HCT116 (cell line): ENCODE measurements around the gene IMPDH1.

Experiments used
- CEBPB ChIP-seq: IDR thresholded peaks from 2 replicates; pipeline ENCODE4 v1.6.1; 2012; ENCODE audit warnings: low read depth
- EGR1 ChIP-seq: IDR thresholded peaks from 2 replicates; pipeline ENCODE4 v1.6.1; 2012; ENCODE audit warnings: low read depth
- EZH2 ChIP-seq: fragments of 200-600 bp; sonication (generic); IDR thresholded peaks from 2 replicates; pipeline ENCODE4 v1.6.1; 2017; ENCODE audit warnings: antibody characterized with exemption, mixed run types
- EZH2phosphoT487 ChIP-seq: fragments of 200-600 bp; IDR thresholded peaks from 2 replicates; pipeline ENCODE4 v1.6.1; 2018; ENCODE audit warnings: antibody characterized with exemption, borderline replicate concordance
- FOSL1 ChIP-seq: IDR thresholded peaks from 2 replicates; pipeline ENCODE4 v1.6.1; 2012; ENCODE audit warnings: low read depth
- POLR2A ChIP-seq: IDR thresholded peaks from 2 replicates; pipeline ENCODE4 v1.7.0; 2011; ENCODE audit warnings: borderline replicate concordance; ENCODE audit not compliant: insufficient read depth, insufficient read length; ENCODE audit errors: extremely low read depth
- POLR2AphosphoS5 ChIP-seq: IDR thresholded peaks from 2 replicates; pipeline ENCODE4 v1.6.1; 2011; ENCODE audit warnings: mild to moderate bottlenecking, low read depth, low read length, moderate library complexity
- RAD21 ChIP-seq: IDR thresholded peaks from 2 replicates; pipeline ENCODE4 v1.6.1; 2012; ENCODE audit warnings: low read depth, mild to moderate bottlenecking
- SIN3A ChIP-seq: IDR thresholded peaks from 2 replicates; pipeline ENCODE4 v1.6.1; 2012; ENCODE audit warnings: low read depth
- YY1 ChIP-seq: IDR thresholded peaks from 2 replicates; pipeline ENCODE4 v1.6.1; 2011; ENCODE audit warnings: low read length, low read depth, moderate library complexity, mild to moderate bottlenecking; ENCODE audit not compliant: insufficient replicate concordance; ENCODE audit errors: extremely low read depth
- TF ChIP-seq, protein P1 (sequence below): IDR thresholded peaks from 2 replicates; pipeline ENCODE4 v1.6.1; 2012
- TF ChIP-seq, protein P2 (sequence below), 3 experiments: fragments of 200-600 bp in 1 of 3; sonication (generic) in 1 of 3; IDR thresholded peaks in 2 of 3; conservative IDR thresholded peaks in 1 of 3; 2 replicates each; pipeline ENCODE4 v1.5.1; 2012 to 2017; ENCODE audit warnings: low read depth in 2 of 3, low read length in 2 of 3, antibody characterized with exemption in 1 of 3, borderline replicate concordance in 1 of 3, control low read depth in 1 of 3, mild to moderate bottlenecking in 1 of 3, mixed read lengths in 1 of 3, mixed run types in 1 of 3, moderate library complexity in 1 of 3; ENCODE audit not compliant: insufficient read depth in 1 of 3
- TF ChIP-seq, protein P3 (sequence below): IDR thresholded peaks from 2 replicates; pipeline ENCODE4 v1.6.1; 2012; ENCODE audit warnings: low read depth

DNA sequence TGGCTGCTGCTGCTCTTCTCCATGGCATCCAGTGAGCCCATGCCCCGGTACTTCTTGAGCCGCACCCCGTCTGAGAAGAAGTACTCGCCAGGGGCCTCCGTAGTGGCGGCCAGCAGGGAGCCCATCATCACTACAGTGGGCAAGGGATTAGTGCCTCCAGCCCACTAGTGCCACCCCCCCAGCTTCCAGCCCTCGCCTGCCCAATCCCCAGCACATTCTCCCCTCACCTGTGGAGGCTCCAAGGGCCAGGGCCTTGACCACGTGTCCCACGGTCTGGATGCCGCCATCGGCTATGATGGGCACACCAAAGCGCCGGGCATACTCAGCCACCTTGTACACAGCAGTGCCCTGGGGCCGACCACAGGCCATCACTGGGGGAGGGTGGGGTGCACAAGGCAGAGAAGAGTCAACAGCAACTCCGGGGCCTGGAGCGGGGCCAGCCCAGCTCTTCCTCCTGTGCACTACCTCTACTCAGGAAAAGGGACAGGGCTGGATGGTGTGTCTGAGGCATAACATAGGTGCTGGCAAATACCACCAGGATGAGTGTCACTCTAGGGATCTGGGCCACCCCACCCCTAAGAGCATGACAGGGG is 14.8 kb downstream of the IMPDH1 start:
- no peak for TF ChIP-seq FOSL1
- TF ChIP-seq, protein P1, sequence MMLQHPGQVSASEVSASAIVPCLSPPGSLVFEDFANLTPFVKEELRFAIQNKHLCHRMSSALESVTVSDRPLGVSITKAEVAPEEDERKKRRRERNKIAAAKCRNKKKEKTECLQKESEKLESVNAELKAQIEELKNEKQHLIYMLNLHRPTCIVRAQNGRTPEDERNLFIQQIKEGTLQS = no peak
- TF ChIP-seq, protein P2, sequence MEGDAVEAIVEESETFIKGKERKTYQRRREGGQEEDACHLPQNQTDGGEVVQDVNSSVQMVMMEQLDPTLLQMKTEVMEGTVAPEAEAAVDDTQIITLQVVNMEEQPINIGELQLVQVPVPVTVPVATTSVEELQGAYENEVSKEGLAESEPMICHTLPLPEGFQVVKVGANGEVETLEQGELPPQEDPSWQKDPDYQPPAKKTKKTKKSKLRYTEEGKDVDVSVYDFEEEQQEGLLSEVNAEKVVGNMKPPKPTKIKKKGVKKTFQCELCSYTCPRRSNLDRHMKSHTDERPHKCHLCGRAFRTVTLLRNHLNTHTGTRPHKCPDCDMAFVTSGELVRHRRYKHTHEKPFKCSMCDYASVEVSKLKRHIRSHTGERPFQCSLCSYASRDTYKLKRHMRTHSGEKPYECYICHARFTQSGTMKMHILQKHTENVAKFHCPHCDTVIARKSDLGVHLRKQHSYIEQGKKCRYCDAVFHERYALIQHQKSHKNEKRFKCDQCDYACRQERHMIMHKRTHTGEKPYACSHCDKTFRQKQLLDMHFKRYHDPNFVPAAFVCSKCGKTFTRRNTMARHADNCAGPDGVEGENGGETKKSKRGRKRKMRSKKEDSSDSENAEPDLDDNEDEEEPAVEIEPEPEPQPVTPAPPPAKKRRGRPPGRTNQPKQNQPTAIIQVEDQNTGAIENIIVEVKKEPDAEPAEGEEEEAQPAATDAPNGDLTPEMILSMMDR (IDR thresholded peaks at IDR 0.05 in 2 of 3, conservative IDR thresholded peaks at IDR 0.05 in 1 of 3; ENCODE audit: borderline replicate concordance in 1 of 3, insufficient read depth in 1 of 3, low read depth in 2 of 3, low read length in 2 of 3) = no peak
- TF ChIP-seq, protein P3, sequence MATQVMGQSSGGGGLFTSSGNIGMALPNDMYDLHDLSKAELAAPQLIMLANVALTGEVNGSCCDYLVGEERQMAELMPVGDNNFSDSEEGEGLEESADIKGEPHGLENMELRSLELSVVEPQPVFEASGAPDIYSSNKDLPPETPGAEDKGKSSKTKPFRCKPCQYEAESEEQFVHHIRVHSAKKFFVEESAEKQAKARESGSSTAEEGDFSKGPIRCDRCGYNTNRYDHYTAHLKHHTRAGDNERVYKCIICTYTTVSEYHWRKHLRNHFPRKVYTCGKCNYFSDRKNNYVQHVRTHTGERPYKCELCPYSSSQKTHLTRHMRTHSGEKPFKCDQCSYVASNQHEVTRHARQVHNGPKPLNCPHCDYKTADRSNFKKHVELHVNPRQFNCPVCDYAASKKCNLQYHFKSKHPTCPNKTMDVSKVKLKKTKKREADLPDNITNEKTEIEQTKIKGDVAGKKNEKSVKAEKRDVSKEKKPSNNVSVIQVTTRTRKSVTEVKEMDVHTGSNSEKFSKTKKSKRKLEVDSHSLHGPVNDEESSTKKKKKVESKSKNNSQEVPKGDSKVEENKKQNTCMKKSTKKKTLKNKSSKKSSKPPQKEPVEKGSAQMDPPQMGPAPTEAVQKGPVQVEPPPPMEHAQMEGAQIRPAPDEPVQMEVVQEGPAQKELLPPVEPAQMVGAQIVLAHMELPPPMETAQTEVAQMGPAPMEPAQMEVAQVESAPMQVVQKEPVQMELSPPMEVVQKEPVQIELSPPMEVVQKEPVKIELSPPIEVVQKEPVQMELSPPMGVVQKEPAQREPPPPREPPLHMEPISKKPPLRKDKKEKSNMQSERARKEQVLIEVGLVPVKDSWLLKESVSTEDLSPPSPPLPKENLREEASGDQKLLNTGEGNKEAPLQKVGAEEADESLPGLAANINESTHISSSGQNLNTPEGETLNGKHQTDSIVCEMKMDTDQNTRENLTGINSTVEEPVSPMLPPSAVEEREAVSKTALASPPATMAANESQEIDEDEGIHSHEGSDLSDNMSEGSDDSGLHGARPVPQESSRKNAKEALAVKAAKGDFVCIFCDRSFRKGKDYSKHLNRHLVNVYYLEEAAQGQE = no peak
- TF ChIP-seq SIN3A = no peak
- no peak for TF ChIP-seq POLR2A
- TF ChIP-seq POLR2AphosphoS5 = no peak
- TF ChIP-seq YY1 = no peak
- TF ChIP-seq EZH2 = no peak
- no peak for TF ChIP-seq CEBPB
- no peak for TF ChIP-seq EZH2phosphoT487
- no peak for TF ChIP-seq RAD21
- no peak for TF ChIP-seq EGR1
